Thyroid gland (tissue), 4 donors: ENCODE measurements around the gene KCNJ18.
"Not testable (repeated sequence)": the region's sequence is repeated elsewhere in the genome, so short reads cannot be mapped to it uniquely, and the experiment has no call there.

Experiments used
- CTCF ChIP-seq, 6 experiments: fragments of 200-600 bp in 3 of 6; fragments of 450-650 bp in 3 of 6; sonication (generic) in 3 of 6; IDR thresholded peaks; one replicate each; pipeline ENCODE4 v1.5.1; 2016 to 2019; ENCODE audit warnings: antibody characterized with exemption in 6 of 6, mild to moderate bottlenecking in 2 of 6, inconsistent platforms in 1 of 6, moderate library complexity in 1 of 6
- POLR2A ChIP-seq, 2 donors: fragments of 450-650 bp; IDR thresholded peaks; one replicate each; pipeline ENCODE4 v1.6.1; 2017; ENCODE audit warnings: antibody characterized with exemption in 2 of 2, mild to moderate bottlenecking in 2 of 2, moderate library complexity in 1 of 2

- not testable (repeated sequence) for TF ChIP-seq CTCF, POLR2A (IDR thresholded peaks at IDR 0.05)
Observed at GRCh38 chr17:21692704-21693065, 362 bp downstream of the KCNJ18 start.
